ENCODE results near the gene ATP8A2. TPM values are rescaled to one million over a fixed set of nuclear protein-coding genes. Genes with fewer than 3 reads are reported as not detected.

The ATP8A2 gene
- total RNA-seq, 2 donors from 2014 or later: 1.6 to 2.9 TPM

GRCh38 chr13:25457566-25457965 lies 85.8 kb downstream of the ATP8A2 start:
- Histone ChIP-seq H3K27me3 (ENCODE audit: control insufficient read depth, insufficient read depth, low read length, poor library complexity, severe bottlenecking) (no peaks in the 10 kb centered on the region), H3K9me3 (ENCODE audit: control insufficient read depth, low read length) (no peaks in the 10 kb centered on the region), H3K9ac (ENCODE audit: extremely low read depth, low read length, poor library complexity, severe bottlenecking) (no peak overlapping the region), H3K36me3 (ENCODE audit: control insufficient read depth, insufficient read depth, low read length) (no peaks in the 10 kb centered on the region), H3K4me1 (ENCODE audit: control insufficient read depth, insufficient read depth, low read length) (no peaks in the 10 kb centered on the region), H3K4me3 (ENCODE audit: low read length) (no peak overlapping the region), H3K27ac (ENCODE audit: low read depth, low read length) (no peak overlapping the region)
- no peak for TF ChIP-seq CTCF (conservative IDR thresholded peaks at IDR 0.05)
- 86 to 94% methylated on average over 2 to 4 of the region's 4 CpGs for WGBS, 2 experiments (ENCODE audit: insufficient coverage in 1 of 2, insufficient read length in 1 of 2)
- no peaks in the 10 kb centered on the region for H3K27me3 Mint-ChIP-seq (ENCODE audit: insufficient read depth)
- H3K36me3 Mint-ChIP-seq (ENCODE audit: low read depth): no peaks in the 10 kb centered on the region
- no peak overlapping the region for H3K27ac Mint-ChIP-seq
- H3K4me3 Mint-ChIP-seq: no peak overlapping the region
- no peaks in the 10 kb centered on the region for H3K9me3 Mint-ChIP-seq
- DNase-seq: no peak
- no peaks in the 10 kb centered on the region for H3K4me1 Mint-ChIP-seq

GRCh38 chr13:25462301-25463125 lies 90.7 kb downstream of the ATP8A2 start:
- Mint-ChIP-seq H3K27me3 (ENCODE audit: insufficient read depth) (peaks cover 15% of the 10 kb centered on the region), H3K36me3 (ENCODE audit: low read depth) (no peaks in the 10 kb centered on the region), H3K27ac (no peak overlapping the region), H3K4me3 (no peak overlapping the region), H3K4me1 (no peaks in the 10 kb centered on the region), H3K9me3 (no peaks in the 10 kb centered on the region)
- H3K9me3 ChIP-seq (ENCODE audit: control insufficient read depth, low read length): no peaks in the 10 kb centered on the region
- H3K9ac ChIP-seq (ENCODE audit: extremely low read depth, low read length, poor library complexity, severe bottlenecking): no peak overlapping the region
- no peak for DNase-seq
- 90 to 93% methylated on average over 9 of the region's 9 CpGs for WGBS, 2 experiments (ENCODE audit: insufficient coverage in 1 of 2, insufficient read length in 1 of 2)
- no peaks in the 10 kb centered on the region for H3K27me3 ChIP-seq (ENCODE audit: control insufficient read depth, insufficient read depth, low read length, poor library complexity, severe bottlenecking)
- H3K27ac ChIP-seq (ENCODE audit: low read depth, low read length): no peak overlapping the region
- no peaks in the 10 kb centered on the region for H3K36me3 ChIP-seq (ENCODE audit: control insufficient read depth, insufficient read depth, low read length)
- H3K4me1 ChIP-seq (ENCODE audit: control insufficient read depth, insufficient read depth, low read length): no peaks in the 10 kb centered on the region
- TF ChIP-seq CTCF (conservative IDR thresholded peaks at IDR 0.05): no peak
- H3K4me3 ChIP-seq (ENCODE audit: low read length): no peak overlapping the region

- H3K4me1 ChIP-seq (ENCODE audit: control insufficient read depth, insufficient read depth, low read length): no peaks in the 10 kb centered on the region
- Mint-ChIP-seq H3K27me3 (ENCODE audit: insufficient read depth) (peaks cover 23% of the 10 kb centered on the region), H3K4me3 (no peak overlapping the region), H3K36me3 (ENCODE audit: low read depth) (no peaks in the 10 kb centered on the region), H3K4me1 (no peaks in the 10 kb centered on the region), H3K9me3 (no peaks in the 10 kb centered on the region), H3K27ac (no peak overlapping the region)
- peaks cover 9% of the 10 kb centered on the region for H3K27me3 ChIP-seq (ENCODE audit: control insufficient read depth, insufficient read depth, low read length, poor library complexity, severe bottlenecking)
- no peak for DNase-seq
- WGBS, 2 experiments (ENCODE audit: insufficient coverage in 1 of 2, insufficient read length in 1 of 2): 95% methylated on average over 3 of the region's 3 CpGs; no CpG with 5 or more reads in 1 of the 2 experiments
- no peaks in the 10 kb centered on the region for H3K9me3 ChIP-seq (ENCODE audit: control insufficient read depth, low read length)
- no peaks in the 10 kb centered on the region for H3K36me3 ChIP-seq (ENCODE audit: control insufficient read depth, insufficient read depth, low read length)
- no peak overlapping the region for H3K4me3 ChIP-seq (ENCODE audit: low read length)
- H3K9ac ChIP-seq (ENCODE audit: extremely low read depth, low read length, poor library complexity, severe bottlenecking): no peak overlapping the region
- TF ChIP-seq CTCF (conservative IDR thresholded peaks at IDR 0.05): no peak
- H3K27ac ChIP-seq (ENCODE audit: low read depth, low read length): no peak overlapping the region
Measured at GRCh38 chr13:25463496-25463895, 91.7 kb downstream of the ATP8A2 start.

All from endodermal cell (in vitro differentiated cells).